ENCODE results near the gene RGSL1.

Gene RGSL1

DNA sequence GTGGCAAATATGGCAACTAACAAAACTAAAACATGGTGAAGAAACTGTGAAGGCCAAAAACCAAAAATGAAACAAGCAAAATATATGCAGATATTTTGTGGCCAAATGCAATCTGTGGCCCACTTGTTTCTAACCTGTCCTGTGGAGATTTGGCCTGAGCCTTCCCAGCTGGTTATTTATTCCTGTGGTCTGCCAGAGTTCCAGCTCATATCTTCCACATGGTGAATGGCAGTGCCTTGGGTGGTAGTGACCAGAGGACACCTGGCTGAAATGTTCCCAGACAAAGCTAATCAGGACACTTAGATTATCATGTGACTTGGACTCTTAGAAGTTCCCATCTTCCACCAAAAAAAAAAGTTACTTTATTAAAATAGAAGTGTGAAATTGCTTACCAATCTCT is 99.4 kb downstream of the RGSL1 start:
- no peak for DNase-seq (ENCODE audit: low read depth)

DNA sequence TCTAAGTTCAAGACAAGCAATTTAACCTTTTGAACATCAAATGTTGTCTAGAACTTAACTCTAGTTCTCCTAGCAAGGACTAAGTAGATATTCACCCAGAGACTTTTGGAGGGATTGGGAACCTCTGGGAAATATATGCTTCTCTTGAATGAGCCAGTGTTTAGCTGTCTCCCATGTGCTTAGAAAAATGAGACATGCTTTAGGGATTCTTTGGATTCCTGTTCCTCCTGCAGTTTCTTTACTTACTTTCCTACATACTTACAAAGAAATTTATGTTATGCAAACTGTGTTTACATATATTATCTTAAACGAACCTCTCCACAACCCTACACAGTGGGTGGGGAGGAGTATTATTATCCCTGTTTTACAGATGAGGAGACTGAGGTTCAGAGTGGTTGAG is 99.9 kb downstream of the RGSL1 start:
- no peak for DNase-seq (ENCODE audit: low read depth)

DNA sequence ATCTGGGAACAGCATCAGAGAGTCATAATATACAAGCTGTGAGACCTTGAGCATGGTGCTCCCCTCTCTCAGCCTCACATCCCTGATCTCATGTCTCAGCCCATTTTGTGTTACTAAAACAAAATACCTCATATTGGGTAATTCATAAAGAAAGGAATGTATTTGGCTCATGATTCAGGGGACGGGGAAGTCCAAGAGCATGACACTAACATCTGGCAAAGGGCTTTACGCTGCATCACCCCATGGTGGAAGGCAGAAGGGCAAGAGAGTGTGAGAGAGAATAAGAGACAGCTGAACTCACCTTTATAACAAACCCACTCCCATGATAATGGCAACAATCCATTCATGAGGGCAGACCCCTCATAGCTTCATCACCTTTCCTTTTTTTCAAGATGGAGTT is 102.6 kb downstream of the RGSL1 start:
- DNase-seq (ENCODE audit: low read depth) = no peak

DNA sequence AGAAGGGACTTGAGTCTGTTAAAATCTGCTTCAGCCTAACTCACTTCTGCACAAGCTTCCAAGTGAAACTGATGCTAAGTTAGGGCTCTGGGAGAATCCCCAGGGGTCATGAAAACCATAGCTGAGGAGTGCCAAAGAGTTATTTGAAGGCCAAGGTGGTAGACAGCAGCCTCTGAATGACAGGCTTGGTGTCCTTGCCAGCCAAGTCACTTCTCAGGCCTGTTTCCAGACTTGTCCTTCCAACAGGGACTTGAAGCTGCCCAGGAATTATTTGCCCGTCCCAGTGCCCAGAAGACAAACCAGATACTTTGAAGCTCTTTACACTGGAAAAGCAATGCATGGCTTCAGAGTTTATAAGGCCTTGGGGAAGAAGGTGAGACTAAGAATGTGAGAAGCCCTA is 105.5 kb downstream of the RGSL1 start:
- no peak for DNase-seq (ENCODE audit: low read depth)

DNA sequence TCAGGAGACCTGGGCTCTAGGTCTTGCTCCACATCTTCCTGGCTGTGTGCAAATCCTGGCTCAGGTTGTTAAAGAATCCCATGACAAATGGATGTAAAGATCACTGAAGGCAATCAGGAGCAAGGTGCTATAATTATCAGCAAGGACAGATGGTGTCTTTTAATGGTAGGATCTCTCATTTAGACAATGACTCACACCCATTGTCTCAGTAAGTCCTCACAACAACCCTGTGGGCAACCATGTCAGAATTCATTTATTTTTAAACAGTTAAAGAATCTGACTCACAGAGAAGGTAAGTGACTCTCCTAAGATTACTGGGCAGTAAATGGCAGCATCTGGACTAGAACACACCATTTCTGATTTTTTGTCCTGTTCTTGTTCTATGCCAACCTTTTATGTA is 106.3 kb downstream of the RGSL1 start:
- DNase-seq (ENCODE audit: low read depth) = no peak

DNA sequence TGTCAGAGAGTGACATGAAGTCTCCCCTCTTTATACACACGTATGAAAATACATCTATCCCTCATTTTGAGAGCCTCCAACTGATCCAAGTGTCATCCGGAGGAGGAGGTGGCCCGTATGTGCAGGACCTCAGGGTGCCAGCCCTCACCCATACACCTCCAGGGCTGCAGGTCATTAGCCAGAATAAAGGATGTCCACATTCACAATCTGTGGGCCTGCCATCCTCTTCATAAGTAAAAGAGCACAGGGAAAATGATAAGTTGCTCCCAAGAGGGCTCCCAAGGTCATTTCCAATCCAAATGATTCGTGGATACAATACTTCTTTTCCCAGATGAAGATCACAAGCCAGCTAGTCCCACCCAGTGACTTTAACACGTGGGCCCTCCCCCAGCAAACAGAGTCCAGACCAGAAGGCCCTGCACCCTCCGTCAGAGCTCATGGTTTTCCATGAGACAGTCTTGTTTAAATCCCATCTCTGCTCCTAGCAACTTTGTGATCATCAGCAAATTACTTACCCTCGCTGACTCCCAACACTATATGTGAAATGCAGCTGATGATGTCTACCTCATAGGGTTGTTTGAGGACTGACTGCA is 110.5 kb downstream of the RGSL1 start:
- DNase-seq (ENCODE audit: low read depth) = no peak

DNA sequence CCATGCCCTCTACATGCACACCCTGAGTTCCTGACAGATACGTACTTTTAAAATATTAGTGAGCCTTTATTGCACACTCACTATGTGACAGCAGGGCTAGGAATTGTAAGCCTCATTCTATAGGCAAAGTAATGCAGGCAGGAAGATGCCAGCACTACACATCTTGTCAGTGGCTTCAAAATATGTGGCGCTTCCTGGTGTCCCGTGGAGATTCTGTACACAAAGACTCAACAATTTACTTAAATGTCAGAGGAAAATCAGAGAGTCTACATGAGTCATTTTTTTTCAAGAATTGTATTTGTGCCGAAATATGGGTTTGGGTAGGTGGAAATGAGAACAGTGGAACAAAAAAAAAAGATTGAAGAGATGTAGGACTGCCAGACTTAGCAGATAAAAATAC is 111.5 kb downstream of the RGSL1 start:
- DNase-seq (ENCODE audit: low read depth) = no peak

DNA sequence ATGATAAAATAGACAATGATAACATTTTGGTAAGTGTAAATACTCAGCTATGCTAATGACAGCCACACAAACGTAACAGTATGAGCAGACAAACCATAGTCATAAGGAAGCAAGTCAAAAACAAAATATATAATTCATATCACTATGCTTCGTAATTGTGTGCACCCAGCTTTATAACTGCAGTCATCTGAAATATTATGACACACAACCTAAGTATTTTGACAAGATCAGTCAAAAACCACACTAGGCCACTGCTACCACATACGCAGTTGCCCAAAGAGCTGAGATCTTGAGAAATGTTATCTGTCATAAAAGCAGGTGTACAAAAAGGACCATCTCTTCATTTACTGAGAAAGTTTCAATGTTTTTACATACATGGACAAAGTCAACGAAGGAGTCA is 113.1 kb downstream of the RGSL1 start:
- DNase-seq (ENCODE audit: low read depth) = no peak

DNA sequence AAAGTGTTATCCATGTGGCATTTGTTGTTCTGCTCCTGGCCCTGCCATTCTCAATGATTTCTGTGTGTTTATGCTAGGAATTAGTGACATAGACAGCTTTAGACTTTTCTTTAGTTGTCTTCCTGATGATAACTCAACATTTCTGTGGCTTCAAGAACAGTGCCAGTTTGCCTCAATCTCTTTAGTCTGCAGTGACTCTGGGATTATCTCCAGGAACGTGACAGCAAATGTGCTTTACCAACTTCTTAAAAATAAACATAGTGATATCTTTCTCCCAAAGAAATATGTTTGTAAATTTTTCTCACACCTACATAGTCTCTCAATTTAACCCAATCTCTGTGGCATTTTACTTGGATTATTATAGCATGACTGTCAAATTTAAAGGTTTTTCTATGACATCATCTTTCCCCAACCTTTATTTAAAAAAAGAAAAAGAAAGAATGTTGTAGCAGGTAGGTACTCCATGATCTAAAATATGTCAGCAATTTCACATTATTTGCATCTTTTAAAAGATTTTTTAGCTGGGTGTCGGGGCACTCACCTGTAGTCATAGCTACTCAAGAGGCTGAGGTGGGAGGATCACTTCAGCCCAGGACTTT is 114.6 kb downstream of the RGSL1 start:
- no peak for DNase-seq (ENCODE audit: low read depth)

DNA sequence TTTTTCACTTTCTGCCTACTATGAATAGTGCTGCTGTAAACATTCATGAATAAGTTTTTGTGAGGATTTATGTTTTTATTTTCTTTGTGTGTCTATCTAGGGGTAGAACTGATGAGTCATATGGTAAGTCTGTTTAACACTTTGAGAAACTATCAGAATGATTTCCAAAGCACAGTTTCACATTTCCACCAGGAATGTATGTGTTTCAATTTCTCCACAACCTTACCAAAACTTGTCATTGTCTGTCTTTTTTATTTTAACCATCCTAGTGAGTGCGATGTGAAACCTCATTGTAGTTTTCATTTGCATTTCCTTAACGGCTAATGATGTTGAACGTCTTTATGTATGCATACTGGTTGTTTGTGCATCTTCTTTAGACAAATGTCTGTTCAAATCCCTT is 115.6 kb downstream of the RGSL1 start:
- DNase-seq (ENCODE audit: low read depth) = no peak

DNA sequence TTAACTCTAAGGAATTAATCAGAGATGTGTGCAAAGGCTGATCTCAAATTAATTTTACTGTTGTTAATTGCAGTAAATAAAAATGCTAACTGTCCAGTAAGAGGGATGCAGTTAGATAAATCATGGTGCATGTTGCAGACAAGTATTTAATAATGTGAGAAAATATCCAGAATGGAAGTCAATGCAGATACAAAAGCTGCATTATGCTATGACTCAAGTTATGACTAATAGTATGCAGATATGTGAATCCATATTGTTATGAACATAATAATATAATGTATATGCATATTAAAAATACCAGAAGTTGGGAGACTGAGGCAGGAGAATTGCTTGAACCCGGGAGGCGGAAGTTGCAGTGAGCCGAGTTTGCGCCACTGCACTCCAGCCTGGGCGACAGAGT is 117.7 kb downstream of the RGSL1 start:
- no peak for DNase-seq (ENCODE audit: low read depth)

DNA sequence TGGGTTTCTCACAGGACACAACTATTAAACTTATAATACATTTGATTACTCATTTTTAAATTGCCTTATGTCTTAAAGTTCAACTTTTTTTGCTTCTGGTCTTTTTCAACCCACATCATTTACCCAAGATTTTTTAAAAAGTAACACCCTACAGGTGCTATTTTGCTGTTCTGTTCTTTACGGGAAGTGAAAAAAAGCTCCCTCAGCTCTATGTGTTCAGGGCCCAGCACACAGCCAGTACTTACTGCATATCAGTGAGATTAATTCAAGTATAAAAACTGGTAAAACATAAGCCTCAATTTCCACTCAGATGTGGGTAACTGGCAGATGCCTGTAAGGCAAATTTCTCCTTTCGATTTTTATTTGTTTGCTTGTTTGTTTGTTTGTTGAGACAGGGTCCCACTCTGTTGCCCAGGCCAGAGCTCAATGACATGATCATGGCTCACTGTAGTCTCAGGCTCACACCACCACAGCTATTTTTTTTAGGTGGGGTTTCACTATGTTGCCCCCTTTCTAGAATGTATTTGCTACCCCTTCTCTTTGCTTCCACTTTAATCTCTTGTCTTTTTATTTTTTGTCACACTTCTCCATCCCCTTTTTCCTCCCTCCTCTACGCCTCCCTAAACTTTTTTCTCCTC is 118.8 kb downstream of the RGSL1 start:
- DNase-seq (ENCODE audit: low read depth) = no peak

DNA sequence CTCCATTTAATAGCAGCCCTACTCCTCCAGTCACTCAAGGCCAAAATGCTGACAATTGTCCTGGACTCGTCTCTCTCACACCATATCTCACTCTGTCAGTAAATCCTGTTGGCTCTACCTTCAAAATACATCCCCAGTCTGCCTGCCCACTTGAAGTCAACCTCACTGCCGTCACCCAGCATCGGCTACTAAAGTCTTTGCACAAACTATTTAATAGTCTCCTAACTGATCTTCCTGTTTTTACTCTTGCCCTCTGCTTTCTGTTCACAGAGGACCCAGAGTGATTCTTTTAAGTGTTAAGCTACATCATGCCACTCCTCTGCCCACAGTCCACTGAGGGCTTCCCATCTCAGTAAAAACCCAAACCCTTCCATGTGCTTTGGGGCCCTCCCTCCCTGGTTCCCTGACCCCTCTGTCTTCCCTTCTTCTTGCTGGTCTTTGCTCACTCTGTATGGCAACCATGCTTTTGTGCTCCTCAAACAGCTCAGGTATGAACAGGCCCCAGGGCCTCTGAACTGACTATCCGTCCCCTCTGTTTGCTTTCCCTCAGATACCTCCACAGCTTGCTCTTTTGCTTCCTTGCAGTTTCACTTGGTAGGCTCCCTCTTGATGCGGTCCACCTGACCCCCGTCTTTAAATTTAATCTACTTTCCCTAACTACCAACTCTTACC is 120.1 kb downstream of the RGSL1 start:
- no peak for DNase-seq (ENCODE audit: low read depth)

DNA sequence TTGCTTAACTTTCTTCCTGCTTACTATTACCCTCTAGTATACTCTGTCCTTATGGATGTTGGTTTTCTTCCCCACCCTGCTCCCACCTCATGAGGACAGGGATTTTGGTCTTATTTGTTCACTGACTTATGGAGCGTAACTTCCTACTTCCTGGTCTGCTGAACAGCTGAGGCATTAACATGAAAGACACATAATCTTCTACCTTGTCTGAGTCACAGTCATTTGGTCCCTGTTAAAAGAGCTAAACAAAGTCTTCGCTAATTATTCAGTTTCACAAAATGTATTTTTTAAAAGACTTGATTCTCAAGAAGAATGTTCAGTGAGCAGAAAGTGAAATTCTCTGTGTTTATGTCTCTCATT is 120.6 kb downstream of the RGSL1 start:
- DNase-seq (ENCODE audit: low read depth) = no peak

DNA sequence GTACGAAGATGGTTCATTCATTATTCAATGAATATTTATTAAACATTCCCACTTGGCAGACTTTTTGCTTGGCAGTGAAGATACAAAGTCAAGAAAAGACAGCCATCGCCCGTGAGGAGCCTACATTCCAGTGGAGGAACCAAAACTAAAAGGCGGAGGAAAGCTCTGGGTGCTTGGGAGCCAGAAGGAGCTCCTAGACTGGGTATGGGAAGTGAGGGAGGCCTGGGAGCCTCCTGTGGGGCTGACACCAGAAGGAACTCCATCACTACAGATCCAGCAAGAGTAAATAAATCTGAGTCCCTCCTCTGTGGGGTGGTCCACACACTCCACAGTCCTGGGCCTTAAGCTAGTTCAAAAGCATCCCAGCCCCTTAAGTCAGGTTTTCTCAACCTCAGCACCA is 124.2 kb downstream of the RGSL1 start:
- DNase-seq (ENCODE audit: low read depth) = no peak

DNA sequence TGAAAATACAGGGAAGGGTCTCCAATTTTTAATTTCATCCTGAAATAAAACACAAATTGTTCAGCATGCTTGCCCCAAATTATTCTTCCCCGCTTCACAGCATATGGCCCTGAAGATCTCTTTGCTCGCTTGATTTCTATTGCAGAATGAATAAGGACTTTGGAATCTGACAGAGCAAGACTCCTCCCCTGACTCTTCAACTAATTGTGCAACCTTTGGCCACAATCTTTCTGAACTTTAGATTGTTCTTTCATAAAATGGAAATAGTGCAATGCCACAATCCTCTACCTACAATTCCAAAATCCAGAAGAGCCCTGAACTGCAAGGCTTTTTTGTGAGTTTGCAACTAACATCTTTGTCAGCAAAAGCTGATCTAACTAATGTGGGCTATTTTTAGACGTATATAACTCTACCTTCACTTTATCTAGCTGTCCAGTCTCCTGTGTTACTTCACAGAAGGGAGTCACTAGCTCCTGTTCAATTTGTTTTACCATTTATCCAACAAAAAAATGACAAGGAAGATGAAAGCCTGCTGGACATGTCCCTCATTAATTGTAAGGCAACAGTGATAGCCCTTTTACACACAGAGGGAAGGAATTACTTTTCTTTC is 125.7 kb downstream of the RGSL1 start:
- no peak for DNase-seq (ENCODE audit: low read depth)

DNA sequence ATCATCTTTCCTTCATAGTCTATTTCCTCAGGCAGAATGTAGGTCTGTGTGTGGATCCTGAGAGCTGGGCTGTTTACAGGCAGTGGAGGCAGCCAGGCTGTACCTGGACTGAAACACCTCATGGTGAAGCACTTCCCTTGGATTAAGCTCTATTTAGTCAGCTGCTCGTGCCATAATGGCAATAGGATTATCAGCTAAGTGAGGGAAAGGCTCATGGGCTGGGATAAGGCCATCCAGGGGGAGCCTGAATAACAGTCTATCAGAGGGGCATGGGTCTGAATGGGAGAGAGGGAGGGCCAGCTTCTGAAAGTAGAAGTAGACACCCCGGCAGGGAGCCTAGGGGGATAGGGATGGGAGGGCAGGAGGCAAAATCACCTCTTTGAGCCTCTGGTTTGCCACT is 130.8 kb downstream of the RGSL1 start:
- DNase-seq (ENCODE audit: low read depth) = no peak

DNA sequence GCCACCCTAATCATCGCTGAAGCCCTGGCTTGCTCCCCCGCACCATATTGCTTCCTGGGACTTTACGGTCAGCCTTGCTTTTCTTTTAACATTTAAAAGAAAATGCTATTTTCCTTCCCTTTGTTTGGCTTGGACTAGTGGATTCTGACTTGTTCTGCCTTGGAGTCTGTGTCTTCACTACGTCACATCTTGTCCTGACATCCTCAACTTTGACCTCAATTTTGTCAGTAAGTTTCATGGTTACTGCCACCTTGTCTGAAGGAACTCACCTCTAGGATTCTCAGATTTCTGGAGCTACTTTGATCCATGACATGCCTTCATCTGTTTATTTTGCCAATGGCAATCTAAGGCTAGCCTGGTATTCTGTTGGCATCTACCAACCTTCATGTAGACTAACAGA is 134.8 kb downstream of the RGSL1 start:
- no peak for DNase-seq (ENCODE audit: low read depth)

DNA sequence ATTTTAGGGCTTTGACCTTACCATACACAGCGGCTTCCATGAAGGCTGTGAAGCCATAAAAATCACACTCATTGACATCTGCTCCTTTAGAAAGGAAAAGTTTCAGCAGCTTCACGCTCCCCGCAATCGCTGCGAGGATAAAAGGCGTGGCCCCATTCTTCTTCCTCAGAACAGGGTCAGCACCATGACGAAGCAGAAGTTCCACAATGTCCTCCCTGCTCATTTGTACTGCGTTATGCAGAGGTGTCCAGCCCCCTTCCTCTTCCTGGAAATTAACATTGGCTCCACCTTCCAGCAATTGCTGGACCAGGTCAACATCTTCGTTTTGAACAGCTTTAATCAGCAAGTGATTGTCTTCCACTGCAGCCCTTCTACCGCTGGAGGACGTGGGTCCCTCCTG is 136.4 kb downstream of the RGSL1 start:
- no peak for DNase-seq (ENCODE audit: low read depth)

DNA sequence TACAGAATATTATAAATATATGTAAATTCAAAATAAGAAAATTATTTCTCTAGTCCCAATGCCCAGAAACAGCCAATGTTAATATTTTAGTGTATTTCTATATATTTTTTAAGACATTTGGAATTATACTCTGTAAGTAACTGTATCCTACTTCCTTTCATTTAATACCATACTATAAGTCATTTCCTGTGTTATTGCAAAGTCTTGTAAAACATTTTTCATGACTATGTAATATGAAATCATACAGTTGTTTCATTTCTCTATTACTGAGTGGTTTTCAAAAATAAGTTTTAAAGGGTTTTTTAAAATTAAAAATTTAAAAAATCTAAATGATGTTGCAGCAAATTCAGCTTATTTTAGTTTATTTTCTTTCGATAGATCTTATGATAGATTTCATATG is 137.1 kb downstream of the RGSL1 start:
- DNase-seq (ENCODE audit: low read depth) = no peak

DNA sequence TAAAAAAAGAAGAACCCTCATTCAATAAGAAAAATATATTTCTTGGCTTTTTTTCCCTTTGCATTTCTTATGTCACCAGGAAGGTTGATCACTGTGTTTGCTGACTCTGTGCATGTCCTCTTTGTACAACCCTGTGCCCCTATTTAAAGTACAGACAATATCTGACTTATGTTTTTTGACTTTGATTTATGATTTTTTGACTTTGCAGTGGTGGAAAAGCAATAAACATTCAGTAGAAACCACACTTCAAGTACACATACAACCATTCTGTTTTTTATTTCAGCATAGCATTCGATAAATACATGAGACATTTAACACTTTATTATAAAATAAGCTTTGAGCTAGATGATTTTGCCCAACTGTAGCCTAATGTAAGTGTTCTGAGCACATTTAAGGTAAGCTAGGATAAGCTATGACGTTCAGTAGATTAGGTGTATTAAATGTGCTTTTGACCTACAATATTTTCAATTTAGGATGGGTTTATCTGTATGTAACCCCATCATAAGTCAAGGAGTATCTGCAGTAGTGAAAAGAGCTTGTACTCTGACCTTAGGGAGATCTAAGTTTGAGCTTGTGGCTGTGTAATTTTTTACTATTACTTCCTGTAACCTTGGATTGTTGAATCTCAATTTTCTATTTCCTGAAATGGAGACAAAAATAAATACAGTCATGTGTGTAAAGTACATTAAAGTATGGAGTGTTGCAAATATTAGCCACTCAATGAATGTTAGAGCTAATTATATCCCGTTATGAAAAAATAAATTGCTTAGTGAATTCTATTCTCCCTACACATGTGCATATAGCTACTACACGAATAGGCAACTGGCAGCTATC is 137.9 kb downstream of the RGSL1 start:
- DNase-seq (ENCODE audit: low read depth) = no peak

All from activated T-helper 9 cell treated with anti-CD3 and anti-CD28 coated beads, Interleukin-2, amount 50 U/mL, for 16 hours (primary cell).